ENCODE data around the gene ERBIN. TPM values are rescaled to one million over a fixed set of nuclear protein-coding genes. Genes with fewer than 3 reads are reported as not detected.

The ERBIN gene
- total and polyA plus RNA-seq, 10 of the 15 experiments (the other 5 are each of a cell fraction or from before 2014, with no cell fraction given), result 9.5 to 91.1 (median 49.4) TPM

DNA sequence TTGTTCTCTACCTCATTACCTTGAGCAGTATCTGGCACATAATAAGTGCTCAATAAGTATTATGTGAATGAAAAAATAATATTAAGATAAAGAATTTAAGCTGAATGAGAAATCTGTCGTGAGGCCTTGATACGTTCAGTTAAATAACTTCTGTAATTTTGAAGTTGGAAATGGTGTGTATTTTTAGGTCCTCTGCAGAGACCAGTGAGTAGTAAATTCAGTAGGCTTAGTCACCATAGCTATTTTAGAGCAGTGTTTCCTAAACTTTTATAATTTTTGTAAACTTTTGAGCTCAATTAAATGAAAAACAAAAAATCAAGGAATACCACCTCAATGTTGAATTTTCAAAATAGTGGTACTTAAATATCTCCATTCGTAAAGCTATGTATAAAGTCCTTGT is 25.0 kb downstream of the ERBIN start (continued):
- TF ChIP-seq, protein P1, sequence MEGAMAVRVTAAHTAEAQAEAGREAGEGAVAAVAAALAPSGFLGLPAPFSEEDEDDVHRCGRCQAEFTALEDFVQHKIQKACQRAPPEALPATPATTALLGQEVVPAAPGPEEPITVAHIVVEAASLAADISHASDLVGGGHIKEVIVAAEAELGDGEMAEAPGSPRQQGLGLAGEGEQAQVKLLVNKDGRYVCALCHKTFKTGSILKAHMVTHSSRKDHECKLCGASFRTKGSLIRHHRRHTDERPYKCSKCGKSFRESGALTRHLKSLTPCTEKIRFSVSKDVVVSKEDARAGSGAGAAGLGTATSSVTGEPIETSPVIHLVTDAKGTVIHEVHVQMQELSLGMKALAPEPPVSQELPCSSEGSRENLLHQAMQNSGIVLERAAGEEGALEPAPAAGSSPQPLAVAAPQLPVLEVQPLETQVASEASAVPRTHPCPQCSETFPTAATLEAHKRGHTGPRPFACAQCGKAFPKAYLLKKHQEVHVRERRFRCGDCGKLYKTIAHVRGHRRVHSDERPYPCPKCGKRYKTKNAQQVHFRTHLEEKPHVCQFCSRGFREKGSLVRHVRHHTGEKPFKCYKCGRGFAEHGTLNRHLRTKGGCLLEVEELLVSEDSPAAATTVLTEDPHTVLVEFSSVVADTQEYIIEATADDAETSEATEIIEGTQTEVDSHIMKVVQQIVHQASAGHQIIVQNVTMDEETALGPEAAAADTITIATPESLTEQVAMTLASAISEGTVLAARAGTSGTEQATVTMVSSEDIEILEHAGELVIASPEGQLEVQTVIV (IDR thresholded peaks at IDR 0.05; ENCODE audit: borderline replicate concordance, partially characterized antibody), result no peak
- TF ChIP-seq, protein P2, sequence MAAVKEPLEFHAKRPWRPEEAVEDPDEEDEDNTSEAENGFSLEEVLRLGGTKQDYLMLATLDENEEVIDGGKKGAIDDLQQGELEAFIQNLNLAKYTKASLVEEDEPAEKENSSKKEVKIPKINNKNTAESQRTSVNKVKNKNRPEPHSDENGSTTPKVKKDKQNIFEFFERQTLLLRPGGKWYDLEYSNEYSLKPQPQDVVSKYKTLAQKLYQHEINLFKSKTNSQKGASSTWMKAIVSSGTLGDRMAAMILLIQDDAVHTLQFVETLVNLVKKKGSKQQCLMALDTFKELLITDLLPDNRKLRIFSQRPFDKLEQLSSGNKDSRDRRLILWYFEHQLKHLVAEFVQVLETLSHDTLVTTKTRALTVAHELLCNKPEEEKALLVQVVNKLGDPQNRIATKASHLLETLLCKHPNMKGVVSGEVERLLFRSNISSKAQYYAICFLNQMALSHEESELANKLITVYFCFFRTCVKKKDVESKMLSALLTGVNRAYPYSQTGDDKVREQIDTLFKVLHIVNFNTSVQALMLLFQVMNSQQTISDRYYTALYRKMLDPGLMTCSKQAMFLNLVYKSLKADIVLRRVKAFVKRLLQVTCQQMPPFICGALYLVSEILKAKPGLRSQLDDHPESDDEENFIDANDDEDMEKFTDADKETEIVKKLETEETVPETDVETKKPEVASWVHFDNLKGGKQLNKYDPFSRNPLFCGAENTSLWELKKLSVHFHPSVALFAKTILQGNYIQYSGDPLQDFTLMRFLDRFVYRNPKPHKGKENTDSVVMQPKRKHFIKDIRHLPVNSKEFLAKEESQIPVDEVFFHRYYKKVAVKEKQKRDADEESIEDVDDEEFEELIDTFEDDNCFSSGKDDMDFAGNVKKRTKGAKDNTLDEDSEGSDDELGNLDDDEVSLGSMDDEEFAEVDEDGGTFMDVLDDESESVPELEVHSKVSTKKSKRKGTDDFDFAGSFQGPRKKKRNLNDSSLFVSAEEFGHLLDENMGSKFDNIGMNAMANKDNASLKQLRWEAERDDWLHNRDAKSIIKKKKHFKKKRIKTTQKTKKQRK (IDR thresholded peaks at IDR 0.05; ENCODE audit: low read depth, low read length), result no peak
- TF ChIP-seq, protein P3, sequence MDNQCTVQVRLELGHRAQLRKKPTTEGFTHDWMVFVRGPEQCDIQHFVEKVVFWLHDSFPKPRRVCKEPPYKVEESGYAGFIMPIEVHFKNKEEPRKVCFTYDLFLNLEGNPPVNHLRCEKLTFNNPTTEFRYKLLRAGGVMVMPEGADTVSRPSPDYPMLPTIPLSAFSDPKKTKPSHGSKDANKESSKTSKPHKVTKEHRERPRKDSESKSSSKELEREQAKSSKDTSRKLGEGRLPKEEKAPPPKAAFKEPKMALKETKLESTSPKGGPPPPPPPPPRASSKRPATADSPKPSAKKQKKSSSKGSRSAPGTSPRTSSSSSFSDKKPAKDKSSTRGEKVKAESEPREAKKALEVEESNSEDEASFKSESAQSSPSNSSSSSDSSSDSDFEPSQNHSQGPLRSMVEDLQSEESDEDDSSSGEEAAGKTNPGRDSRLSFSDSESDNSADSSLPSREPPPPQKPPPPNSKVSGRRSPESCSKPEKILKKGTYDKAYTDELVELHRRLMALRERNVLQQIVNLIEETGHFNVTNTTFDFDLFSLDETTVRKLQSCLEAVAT (IDR thresholded peaks at IDR 0.05), result no peak
- no peak for TF ChIP-seq IKZF1 (conservative IDR thresholded peaks at IDR 0.05)

All from GM12878 (cell line).